Measurements from ENCODE around the gene SEPSECS.
A peak's percentile ranks its signal among the peaks of the same experiment; 100 is the strongest.
"Not testable (repeated sequence)": the region's sequence is repeated elsewhere in the genome, so short reads cannot be mapped to it uniquely, and the experiment has no call there.

The SEPSECS gene

DNA sequence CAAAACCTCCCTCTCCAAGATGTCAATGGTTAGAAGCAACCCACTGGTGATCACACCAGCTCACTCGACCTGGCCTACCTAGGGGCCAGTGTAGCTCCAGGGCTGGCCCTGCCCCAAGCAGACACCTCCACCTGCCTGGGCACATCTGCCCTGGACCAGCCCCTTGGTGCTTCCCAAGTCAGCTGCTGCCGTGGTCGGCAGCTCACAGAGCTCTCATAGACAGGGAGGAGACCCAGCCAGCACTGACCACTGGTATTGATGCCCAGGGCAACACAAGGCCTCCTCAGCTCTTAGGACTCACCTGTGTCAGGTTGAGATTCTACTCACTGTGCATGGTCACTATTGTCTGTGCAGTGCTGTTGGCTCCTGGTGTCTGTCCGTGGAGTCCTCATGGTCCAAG, 51.7 kb downstream of the SEPSECS start:
- no peak for DNase-seq

DNA sequence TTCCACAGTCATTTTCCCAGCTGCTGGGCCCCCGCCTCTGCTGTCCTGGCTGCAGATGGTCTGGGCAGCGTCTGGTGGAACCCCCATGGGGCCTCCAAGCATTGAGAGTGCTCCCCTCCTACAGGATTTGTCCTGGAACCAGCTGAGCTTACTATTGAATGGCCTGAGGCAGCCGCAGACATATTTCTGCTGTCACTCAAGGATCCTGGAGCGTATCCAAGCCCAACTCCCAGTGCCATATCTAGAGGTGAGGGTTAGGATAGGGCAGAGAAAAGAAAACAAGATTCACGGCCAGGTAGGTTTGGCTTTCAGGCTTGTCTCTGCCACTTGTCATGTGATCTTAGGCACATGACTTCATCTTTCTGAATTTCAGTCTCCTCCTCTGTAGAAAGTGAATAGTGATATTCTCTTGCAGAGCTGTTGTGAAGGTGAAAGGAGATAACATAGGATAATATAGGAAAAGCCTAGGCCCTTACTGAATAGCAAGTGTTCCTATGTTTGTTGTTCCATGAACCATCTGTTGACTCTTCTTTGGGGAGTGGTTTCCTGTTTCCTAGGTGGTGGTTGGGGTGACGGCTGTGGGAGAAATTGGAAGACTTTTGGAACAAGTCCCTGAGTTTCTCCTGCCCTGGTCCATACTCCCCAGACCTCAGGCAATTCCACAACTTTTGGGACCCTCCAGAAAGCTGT, 52.3 kb downstream of the SEPSECS start:
- peak; percentile 36 for DNase-seq

DNA sequence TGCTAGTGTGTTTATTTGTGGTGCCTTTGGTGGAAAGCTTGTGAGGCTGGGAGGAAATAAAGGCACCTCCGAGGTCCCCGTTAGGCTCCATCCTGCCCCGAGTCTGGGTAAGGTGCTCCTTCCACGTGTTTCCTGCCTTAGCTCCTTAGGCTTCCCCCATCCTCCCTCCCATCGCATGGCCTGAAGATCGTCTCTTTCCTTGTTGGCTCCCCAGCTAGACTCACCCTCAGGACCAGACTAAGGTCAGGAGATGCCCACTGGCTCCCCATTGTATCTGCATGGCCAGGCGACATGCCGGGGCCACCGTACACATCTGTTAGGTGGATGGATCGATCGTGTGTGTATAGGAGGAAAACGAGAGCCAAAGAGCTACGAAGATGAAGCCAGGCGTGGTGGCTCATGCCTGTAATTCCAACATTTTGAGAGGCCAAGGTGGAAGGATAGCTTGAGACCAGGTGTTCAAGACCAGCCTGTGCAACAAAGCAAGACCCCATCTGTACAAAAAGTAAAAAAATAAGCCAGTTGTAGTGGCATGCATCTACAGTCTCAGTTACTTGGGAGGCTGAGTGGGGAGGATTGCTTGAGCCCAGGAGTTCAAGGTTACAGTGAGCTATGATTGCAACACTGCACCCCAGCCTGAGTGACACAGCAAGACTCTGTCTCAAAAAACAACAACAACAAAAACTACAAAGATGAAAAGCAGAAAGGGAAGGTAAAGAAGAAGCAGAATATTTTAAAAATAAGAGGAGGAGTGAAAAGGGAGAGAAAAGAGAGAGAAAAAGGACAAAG, 53.7 kb downstream of the SEPSECS start:
- DNase-seq, result no peak

DNA sequence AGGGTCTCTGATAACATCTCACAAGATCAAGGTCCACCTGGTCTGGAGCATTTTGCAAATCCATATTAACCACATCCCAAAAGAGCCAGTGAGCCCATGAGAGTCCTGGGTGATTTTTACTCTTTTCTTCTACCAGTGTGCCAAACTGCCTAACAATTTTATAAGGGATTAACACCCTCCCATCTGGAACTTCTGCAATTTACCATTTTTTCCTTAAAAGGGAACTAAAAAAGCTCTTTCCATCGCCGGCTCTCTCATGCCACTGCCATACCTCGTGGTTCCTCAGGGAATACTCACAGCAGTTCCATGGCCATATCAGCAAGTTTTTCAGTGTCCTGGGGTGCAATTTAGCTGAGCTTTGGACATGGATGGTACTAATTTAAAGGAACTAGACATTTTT, 55.7 kb downstream of the SEPSECS start:
- DNase-seq, result no peak

DNA sequence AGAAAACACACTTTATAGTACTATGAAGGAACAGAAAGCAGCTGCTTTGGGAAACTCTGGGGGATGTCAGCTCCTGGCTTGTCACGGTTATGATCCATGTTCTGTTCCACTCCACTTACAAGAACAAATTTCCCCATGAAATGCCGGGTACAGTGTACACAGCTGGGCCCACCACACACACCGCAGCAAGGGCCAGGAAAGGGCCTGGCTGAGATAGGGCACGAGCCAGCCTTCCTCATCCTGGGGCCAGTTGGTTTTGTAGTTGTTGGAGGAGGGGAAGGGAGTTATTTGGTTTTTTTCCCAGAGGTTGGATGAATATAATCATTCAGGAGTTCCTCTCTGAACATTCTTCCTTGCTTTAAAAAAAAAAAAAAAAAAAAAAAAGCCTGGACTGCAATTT, 56.8 kb downstream of the SEPSECS start:
- DNase-seq, result peak; percentile 34

DNA sequence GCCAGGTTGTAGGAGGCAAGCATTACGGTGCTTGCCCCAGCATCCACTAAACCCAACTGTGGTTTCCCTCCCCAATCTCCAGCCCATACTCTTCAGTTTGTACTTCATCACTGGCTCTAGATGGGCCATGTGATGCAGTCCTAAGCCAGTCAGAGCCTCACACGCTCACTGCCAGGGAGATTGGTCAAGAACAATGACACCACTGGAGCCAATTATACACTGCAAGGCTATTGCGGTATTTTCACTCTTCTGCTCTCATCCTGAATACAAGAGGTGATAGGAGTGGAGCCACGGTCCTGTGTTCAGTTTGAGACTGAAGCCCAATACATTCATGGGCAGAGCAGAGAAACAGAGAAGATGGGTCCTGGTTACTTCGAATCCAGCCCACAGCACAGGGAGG, 58.4 kb downstream of the SEPSECS start:
- no peak for DNase-seq

DNA sequence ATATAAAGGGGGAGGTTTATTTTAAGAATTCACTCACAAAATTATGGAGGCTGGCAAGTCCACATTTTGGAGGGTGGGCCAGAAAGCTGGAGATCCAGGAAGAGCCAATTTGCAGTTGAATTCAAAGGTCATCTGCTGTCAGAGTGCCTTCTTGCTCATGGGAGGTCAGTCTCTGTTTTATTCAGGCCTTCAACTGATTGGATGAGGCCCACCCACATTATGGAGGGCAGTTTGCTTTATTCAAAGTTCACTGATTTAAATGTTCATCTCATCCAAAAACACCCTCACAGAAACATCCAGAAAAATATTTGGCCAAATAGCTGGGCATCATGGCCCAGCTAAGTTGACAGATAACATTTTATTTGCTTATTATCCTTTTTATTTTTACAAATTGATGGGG, 59.5 kb downstream of the SEPSECS start:
- DNase-seq, result no peak

DNA sequence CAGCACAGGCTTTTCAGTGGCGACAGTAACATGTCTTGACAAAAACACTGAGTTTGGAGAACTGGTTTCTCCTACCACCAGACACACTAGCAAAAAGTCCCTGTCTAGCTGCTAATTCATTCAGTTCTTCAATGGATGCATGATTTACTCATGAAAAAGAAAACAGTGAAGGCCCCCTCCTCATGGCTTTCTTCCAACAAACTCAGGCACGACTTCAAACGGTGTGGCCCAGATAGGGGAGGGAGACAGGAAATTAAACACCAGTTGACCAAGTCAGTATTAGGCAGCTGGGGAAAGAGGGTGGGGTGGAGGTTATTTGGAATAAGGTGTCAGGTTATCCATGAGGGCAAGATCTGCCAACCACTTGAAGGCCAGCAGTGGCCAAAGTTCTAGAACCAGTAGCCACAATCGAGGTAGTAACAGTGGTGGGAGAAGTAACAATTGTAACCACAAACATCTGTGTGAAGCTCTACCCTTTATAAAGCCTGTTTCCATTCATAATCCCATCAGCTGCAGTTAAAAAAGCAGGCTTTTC, 60.2 kb downstream of the SEPSECS start:
- DNase-seq, result peak; percentile 23

DNA sequence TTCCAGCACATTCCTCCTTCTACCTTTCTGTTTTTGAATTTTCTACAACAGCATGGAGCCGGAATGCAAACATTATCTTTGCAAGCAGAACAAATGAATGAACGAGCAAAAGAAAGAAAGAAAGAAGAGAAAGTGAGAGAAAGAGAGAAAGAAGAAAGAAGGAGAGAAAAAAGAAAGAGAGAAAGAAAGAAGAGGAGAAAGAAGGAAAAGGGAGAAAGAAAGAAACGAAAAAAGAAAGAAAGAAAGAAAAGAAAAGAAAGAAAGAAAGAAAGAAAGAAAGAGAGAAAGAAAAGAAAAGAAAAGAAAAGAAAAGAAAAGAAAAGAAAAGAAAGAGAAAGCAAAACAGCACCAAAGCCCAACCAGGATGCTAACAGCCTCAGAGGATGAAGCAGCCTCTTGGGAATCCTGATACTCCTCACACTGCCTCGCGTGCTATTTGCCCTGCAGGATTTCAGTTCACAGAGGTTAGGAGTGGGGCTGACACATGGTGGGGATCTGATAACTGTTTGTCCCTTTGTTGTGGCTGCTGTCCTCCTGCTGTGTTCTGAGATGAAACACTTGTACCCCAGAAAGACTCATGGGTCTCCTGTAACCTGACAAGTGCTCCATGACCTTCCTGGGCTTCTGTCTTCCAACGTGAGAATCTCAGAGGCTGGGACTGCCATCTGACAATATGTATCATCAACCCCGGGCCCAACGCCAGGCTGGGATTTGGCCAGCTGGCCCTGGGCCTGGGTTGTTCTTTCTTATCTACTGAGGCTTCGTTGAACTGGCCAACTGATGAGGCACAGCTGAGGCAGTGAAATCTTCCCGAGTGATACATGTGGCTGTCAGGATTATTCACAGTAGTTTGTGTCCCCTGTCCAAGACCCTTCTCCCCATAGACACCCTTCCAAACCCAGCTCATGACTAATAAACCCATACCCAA, 61.0 kb downstream of the SEPSECS start:
- peak; percentile 43 for DNase-seq

DNA sequence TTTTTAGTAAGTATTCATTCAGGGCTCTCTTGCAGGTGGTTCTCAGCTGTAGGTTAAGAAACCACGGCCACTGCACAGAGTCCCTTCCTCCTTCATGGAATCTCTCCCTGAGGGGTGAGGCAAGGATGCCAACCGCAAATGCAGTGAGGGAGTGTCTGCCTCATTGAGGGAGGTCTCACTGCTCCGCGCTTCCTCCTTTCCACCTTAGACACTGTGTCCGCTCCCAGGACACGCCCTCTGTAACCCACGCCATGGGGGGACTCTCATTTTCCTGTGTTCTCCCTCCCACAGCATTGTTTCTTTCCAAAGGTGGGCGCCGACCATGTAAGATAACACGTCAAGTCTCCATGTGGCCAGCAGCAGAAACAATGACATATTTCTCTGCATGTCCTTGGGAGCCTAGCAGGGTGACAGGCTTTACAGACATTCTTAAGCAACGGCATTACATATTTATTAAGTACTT, 63.2 kb downstream of the SEPSECS start:
- DNase-seq, result no peak

DNA sequence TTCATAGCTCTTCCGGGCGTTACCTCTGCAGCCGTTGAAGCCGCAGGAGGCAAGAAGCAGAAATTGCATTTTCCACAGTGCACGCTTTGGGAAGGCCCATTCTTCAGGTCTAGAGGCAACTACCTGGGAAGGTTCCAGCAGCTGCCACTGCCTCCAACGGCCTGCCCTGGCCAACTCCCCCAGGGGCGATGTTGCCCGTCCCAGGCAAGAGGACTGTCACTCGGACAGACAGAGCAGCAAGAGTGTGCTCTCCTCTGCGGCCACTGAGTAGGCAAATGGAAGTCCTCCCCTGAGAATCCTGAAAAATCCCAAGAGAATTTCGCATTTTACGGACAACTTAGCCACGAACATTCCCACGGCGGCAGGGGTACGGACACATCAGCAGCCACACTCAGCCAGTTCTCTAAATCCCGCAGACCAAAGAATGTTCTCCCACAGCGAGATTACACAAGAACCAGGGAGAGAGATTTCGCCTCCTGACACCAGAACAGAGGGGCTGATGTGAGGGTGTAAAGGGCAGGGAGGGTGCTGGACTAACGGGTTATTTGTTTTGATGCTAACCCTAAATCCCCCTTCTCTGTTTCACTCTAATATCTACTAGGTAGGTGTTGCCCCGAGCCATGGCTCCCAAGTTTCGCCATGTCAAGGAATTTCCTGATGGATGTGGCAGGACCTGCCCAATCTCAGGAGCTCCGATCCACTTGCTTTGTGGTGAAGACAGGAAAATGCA, 63.8 kb downstream of the SEPSECS start:
- DNase-seq, result no peak

DNA sequence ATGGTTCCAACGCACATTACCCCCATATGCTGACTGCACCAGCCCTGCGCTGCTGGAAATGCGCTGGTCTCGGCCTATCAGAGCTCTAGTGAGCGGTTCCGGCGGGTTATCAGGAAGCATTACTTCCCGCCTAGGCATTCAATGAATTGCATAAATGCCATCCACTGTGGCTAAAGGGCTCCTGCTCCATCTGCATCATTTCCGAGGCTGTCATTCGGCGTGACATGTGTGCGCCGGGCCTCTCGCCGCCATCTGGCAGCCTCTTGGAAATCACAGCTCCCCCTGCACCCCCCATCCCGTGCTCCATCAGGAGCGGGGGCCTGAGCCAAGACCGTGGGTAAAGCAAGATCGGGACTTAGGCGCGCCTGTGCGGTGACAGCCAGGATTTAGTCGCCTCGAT, 64.4 kb downstream of the SEPSECS start:
- DNase-seq, result peak; percentile 13

DNA sequence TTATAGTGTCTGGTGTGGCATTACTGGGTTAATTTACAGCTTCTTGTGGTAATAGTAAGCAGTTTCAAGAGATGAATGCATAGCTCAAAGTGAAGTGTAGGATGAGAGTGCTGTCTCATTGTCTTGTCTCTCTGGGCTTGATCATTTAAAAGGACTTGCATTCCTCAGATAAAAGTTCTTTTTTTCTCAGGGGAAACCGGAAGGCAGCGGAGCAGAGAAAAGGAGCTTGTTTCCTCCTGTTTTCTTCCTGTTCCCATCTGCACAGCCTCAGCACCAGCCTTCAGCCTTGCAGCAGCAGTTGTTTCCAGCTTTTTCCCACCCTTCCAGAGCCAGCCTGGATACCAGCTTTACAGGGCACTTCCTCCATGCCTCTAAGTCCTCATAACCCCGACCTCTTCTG, 68.1 kb downstream of the SEPSECS start:
- DNase-seq, result no peak

DNA sequence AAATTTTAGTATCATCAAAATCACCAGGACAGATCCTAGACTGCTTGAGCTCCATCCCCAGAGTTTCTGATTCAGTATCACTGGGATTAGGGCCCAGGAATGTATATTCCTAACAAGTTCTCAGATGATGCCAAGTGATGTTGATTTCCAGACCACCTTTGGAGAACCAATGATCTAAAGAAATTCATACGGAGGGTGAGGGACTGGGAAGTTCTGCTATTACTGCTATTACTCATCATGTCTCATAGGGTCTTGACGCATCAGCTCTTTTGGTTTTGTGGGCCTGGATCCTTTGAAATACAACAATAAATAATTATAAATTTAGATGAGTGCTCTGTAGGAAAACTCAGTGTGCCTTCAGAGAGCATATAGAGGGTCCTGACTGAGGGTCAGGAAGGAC, 69.7 kb downstream of the SEPSECS start:
- DNase-seq, result no peak

DNA sequence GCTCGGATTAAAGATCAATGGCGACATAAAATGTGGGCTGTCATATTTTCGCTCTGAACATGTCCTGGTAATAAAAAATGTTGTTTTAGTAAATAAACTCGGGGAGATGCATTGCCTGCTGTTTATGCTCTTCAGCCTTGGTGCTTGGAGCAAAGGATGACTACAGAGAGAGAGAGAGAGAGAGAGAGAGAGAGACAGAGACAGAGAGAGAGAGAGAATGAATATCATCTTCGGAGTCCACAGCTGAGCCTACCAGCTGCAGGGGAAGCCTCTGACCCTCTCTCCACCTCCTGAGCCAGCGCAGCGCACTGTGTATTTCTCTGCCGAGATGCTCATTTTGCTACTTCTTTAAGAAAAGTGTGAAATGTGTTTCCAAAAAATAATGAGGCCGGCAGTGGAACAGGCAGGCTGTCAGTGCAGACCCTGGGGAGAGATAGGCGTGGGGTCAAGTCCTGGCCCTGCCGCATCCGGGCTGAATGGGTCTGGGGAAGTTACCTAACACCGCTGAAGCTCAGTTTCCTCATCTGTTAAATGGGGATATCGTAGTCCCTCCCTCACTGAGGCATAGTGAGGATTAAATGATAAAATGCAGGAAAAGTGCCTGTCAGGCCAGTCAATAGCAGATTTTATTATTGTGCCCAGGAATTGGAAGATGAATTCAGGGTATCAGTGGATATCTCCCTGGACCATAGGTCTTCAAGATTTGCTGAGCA, 71.0 kb downstream of the SEPSECS start:
- no peak for DNase-seq

DNA sequence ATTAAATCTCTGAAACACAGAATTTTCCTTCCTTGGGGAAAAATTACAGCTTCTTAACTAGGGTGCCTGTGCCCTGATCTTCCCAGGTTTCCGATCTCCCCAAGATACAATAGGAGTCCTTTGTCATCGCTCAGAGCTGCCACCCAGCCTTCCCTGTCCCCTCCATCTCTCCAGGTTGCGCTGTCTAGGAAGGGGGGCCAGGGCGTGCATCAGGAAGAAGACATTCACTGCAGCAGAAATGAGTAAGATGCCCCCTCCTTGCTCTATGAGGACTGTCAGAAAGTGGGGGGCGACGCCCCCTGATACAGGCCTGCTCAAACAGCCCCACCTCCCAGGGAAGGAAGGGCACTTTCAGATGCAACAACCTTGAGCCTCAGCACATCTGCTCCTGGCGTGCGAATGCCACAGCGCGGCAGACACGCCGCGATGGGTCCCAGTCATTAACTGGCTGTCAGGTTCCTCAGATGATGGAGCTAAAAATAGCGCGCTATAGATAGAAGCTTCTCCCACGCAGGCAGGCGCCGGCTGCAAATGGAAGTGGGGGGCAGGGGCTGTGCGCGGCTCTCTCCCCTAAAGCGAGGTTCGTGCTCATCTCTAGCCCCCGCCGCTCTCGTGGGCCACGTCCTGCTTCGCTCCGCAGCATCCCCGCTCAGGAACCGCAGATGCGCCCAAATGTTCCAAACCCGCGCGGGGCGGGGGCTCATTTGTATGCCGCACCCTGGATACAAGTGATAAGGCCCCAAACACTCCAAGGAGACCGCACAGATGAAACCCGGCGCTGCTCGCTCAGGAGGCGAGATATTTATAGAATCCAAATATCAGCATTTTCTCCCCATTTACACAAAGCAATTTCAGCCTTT, 71.9 kb downstream of the SEPSECS start:
- DNase-seq, result peak; percentile 80

DNA sequence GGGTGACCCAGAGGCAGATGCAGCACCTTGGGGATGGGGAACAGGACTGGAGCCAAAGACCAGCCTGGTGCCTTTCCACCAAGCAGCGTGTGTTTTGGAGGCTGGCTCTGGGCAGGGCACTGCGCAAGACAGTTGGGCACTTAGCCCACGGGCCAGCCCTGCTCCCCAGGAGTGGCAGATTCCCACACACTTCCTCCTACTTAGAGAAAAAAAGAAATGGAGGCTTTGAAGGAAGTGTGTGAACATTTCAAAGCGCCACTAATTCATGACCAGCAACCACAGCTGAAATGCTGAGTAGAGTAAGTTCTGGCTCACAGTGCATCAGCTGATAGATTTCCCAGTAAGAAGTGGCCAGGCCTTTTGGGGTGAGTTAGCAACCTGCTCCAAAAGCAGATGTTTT, 74.6 kb downstream of the SEPSECS start:
- DNase-seq, result no peak

DNA sequence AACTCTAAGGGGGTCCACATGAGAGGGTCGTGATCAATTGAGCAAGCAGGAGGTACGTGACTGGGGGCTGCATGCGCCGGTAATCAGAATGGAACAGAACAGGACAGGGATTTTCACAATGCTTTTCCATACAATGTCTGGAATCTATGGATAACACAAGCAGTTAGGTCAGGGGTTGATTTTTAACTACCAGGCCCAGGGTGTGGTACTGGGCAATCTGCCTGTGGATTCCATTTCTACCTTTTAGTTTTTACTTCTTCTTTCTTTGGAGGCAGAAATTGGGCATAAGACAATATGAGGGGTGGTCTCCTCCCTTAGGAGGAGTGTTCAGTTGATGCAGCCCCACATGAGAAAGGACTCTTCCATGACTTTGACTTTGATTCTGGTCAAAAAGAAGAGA, 76.8 kb downstream of the SEPSECS start:
- DNase-seq, result not testable (repeated sequence)

DNA sequence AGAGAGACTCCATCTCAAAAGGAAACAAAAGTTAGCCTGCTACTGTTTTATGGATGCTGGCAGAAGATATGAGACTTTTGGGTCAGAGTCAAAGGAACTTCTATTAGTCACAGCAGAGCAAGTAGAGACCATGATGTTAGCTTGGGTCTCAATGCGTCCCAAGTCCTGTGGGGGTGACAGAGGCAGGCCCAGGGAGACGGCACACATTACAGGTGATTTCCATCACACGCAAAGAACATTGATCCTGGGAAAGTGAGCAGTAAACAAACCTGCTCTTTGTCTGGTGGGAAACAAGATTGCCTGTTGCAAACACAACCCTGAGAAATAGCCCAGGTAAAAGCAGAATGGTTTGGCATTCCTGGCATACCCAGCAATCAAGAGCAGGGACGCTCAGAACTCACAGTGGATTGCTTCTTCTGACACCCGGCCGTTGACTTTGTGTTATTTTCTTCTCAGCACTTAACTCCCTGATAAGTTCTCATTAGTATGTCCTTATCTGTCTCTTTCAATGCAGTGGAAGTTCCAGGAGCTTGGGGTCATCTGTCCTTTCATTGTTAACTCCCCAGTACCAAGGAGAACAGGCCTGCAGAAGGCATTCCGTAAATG, 78.3 kb downstream of the SEPSECS start:
- no peak for DNase-seq

DNA sequence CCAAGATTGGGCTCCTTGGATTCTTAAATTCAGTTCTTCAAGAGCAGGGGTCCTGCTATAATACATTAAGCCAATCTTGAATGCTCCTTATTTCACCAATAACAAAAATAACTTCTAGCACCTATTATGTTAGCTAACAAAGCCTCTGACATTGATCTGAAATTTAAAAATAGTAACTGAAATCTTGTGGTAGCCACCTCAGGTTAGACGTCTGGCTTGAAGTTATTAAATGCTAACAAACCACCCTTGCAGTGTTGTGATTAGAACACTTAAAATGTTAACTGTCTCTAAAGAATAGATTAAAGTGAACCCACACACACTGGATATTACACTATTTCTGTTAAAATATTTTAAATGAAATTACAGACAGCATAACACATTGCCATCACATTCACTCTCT, 79.7 kb downstream of the SEPSECS start:
- DNase-seq, result no peak

Measured in eye (tissue), 1 donor.